Measurements from ENCODE around the gene PEX14. TPM values are rescaled to one million over a fixed set of nuclear protein-coding genes. Genes with fewer than 3 reads are reported as not detected.
A peak's percentile ranks its signal among the peaks of the same experiment; 100 is the strongest.

Gene PEX14
- total RNA-seq, 1 experiment from 2014 or later, result 29.3 TPM

GRCh38 chr1:10430216-10431069 lies 44.3 kb upstream of the PEX14 start, which contains the start of gene CENPS (continued):
- peak; percentile 73 for TF ChIP-seq YY1 (IDR thresholded peaks at IDR 0.05; ENCODE audit: extremely low read depth, insufficient replicate concordance, low read depth, low read length)
- TF ChIP-seq ELF1 (IDR thresholded peaks at IDR 0.05; ENCODE audit: borderline replicate concordance, low read depth), result no peak
- TF ChIP-seq RAD21 (IDR thresholded peaks at IDR 0.05; ENCODE audit: low read depth), result peak; percentile 76
- TF ChIP-seq SRF (IDR thresholded peaks at IDR 0.05; ENCODE audit: low read depth), result no peak

GRCh38 chr1:10431070-10431730 lies 43.5 kb upstream of the PEX14 start:
- H3K9me2 ChIP-seq (ENCODE audit: insufficient read depth), result no peaks in the 10 kb centered on the region
- DNase-seq (ENCODE audit: low read depth, low spot score) (no peak), ATAC-seq (peak; percentile 8; the same call in 1 of the 2 replicates)
- H3K27ac ChIP-seq (ENCODE audit: low read depth, low read length), result peak overlapping the region; percentile 66
- peak overlapping the region; percentile 92 for H3K9ac ChIP-seq (ENCODE audit: low read length)
- H2AFZ ChIP-seq (ENCODE audit: low read depth, low read length, poor library complexity, severe bottlenecking), result peak overlapping the region; percentile 32
- intact Hi-C loops (cut with micrococcal nuclease), result no loop called here
- BruUV-seq (replicated peaks), result TSS peak; percentile 85
- H3K36me3 ChIP-seq (ENCODE audit: control insufficient read depth in 1 of 2, insufficient read depth in 2 of 2, low read length in 2 of 2), result no peaks in the 10 kb centered on the region
- H3K4me3 ChIP-seq (replicated peaks in 1 of 2; ENCODE audit: low read depth in 1 of 2, low read length in 2 of 2), result peak overlapping the region; percentile 67 to 90
- H4K20me1 ChIP-seq (ENCODE audit: insufficient read depth), result no peaks in the 10 kb centered on the region
- RAD21 ChIA-PET (ENCODE audit: low non-redundant PET in 1 of 2, low total read pairs in 2 of 2, uncharacterized antibody in 2 of 2, unreplicated experiment in 2 of 2), result interaction anchor here (0.6 to 1.2 kb wide), 2 partner anchors 63 to 423 kb away, joined by 3 to 5 read pairs; no protein-coding TSS in a partner anchor
- CTCF ChIA-PET, result interaction anchor here (0.9 to 2.2 kb wide), 4 partner anchors 23 to 76 kb away, joined by 3 to 25 read pairs (median 6); no protein-coding TSS in a partner anchor
- H3K9me3 ChIP-seq (ENCODE audit: control insufficient read depth in 1 of 2, insufficient read depth in 1 of 2, low read depth in 1 of 2, low read length in 2 of 2), result no peaks in the 10 kb centered on the region
- TF ChIP-seq ZBTB33 (IDR thresholded peaks at IDR 0.05; ENCODE audit: extremely low read depth, insufficient replicate concordance, low read length), result no peak
- no peak for TF ChIP-seq ELF1 (IDR thresholded peaks at IDR 0.05; ENCODE audit: borderline replicate concordance, low read depth)
- no peak for TF ChIP-seq JUND (IDR thresholded peaks at IDR 0.05)
- TF ChIP-seq REST (IDR thresholded peaks at IDR 0.05; ENCODE audit: low read depth), result no peak
- no peak for TF ChIP-seq POLR2A (IDR thresholded peaks at IDR 0.05; ENCODE audit: borderline replicate concordance, extremely low read depth, insufficient read depth, insufficient read length)
- no peak for TF ChIP-seq SP1 (IDR thresholded peaks at IDR 0.05; ENCODE audit: low read depth)
- no peak for TF ChIP-seq POLR2AphosphoS5 (IDR thresholded peaks at IDR 0.05; ENCODE audit: low read depth, low read length)
- no peak for TF ChIP-seq EZH2phosphoT487 (IDR thresholded peaks at IDR 0.05; ENCODE audit: borderline replicate concordance)
- peaks cover 8% of the 10 kb centered on the region; the same call in 1 of the 2 replicates for H3K79me2 ChIP-seq (ENCODE audit: insufficient read depth, low read length)
- H3K4me1 ChIP-seq (ENCODE audit: control insufficient read depth in 1 of 2, insufficient read depth in 2 of 2, low read length in 2 of 2), result peaks cover 2 to 19% of the 10 kb centered on the region in 2 experiments; a peak in 3 of 4 replicates
- peak overlapping the region; percentile 81 for H3K4me2 ChIP-seq (ENCODE audit: low read length)
- no peaks in the 10 kb centered on the region for H3K27me3 ChIP-seq (ENCODE audit: insufficient read depth, low read length)
- POLR2A ChIA-PET, result interaction anchor here (1.1 kb wide), 1 partner anchor 21 kb away, joined by 3 read pairs; no protein-coding TSS in a partner anchor
